Skeletal muscle cell (primary cell): Measurements from ENCODE around the gene FBXL13.
"Not testable (repeated sequence)": the region's sequence is repeated elsewhere in the genome, so short reads cannot be mapped to it uniquely, and the experiment has no call there.

ENCODE experiments used
- DNase-seq: peaks from one replicate; pipeline ENCODE4 v3.0.0-alpha.2; 2010; ENCODE audit warnings: low read depth
- H3K4me3 ChIP-seq: 2 replicates; pipeline ENCODE4 v1.5.1; 2011; ENCODE audit warnings: low read depth, mild to moderate bottlenecking, control low read depth, low read length, moderate library complexity

Gene FBXL13

DNA sequence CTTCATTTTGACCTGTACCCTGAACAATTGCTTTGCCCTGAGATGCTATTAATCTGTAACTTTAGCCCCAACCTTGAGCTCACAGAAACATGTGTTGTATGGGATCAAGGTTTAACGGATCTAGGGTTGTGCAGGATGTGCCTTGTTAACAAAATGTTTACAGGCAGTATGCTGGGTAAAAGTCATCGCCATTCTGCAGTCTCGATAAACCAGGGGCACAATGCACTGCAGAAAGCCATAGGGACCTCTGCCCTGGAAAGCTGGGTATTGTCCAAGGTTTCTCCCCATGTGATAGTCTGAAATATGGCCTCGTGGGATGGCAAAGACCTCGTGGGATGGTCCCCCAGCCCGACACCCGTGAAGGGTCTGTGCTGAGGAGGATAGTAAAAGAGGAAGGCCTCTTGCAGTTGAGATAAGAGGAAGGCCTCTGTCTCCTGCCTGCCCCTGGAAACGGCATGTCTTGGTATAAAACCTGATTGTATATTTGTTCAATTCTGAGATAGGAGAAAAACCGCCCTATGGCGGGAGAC is 236.0 kb downstream of the FBXL13 start:
- not testable (repeated sequence) for DNase-seq, H3K4me3 ChIP-seq

DNA sequence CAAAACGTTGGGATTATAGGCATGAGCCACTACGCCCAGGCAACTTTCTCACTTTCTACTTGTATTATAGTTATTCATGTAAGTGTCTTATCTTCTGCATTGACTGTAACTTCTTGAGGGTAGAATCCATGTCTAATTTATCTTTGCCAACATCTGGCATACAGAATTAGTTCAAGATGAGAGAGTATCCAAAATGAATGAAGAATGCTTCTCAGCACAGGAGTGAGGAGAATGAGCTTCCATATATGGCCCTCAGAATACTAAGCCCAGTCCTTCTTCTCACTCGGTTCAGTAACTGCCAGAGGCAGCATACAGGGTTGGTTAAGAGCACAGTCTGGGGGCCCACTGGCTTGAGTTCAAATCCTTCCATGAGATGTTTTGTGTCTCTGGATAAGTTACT is 236.8 kb downstream of the FBXL13 start:
- DNase-seq, result no peak
- no peak overlapping the region for H3K4me3 ChIP-seq

GRCh38 chr7:102836977-102837376 is 237.6 kb downstream of the FBXL13 start:
- no peak overlapping the region for H3K4me3 ChIP-seq
- DNase-seq, result no peak

DNA sequence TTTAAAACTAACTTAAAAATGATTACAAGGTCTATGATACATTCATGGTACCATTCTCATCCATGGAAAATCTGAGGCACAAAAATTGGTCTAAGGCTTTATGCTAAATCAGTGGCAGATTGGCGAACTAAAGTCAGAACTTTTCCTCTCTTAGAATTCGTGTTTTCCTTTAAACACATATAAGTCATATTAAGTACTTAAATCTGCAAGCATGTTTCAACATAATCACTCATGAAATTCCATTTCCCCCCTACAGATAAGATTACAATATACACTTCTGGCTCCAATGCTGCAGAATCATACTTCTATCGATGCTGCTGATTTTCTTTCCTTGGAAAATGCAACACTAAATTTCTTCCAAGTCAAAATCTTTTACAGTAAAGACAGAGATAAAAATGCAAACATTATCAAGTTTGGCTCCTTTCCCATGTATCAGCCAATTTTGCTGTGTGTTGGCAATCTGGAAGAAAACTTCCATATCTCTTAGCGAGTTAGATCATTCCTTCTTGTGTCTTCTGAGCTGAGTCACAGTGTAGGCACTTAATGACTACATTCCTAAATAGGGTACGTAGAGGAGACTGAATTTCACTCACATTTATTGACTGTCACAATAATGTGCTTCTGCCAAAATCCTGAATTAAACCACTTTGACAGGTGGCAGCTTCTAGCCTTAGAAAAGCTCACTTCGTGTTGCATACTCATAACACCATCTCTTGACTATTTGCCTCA is 238.2 kb downstream of the FBXL13 start:
- DNase-seq, result peak; percentile 66
- H3K4me3 ChIP-seq, result no peak overlapping the region

DNA sequence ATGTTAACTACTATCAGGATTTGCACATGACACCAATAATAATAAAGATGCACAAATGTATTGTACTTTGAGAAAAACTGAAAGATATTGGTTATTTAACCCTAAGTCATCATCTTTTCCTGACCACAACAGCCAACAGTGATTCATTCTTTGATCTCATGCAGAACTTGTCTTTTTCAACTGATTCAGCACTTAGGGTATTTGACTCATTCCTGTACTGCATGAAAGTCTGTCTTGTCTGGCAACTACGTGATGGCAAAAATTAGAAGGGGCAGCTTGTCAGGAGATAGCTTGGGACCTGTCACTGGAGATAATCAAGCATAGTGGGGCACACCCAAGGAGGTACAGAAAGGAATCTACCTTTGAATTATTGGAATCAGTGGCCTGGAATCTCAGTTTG is 239.6 kb downstream of the FBXL13 start:
- no peak overlapping the region for H3K4me3 ChIP-seq
- peak; percentile 73 for DNase-seq

DNA sequence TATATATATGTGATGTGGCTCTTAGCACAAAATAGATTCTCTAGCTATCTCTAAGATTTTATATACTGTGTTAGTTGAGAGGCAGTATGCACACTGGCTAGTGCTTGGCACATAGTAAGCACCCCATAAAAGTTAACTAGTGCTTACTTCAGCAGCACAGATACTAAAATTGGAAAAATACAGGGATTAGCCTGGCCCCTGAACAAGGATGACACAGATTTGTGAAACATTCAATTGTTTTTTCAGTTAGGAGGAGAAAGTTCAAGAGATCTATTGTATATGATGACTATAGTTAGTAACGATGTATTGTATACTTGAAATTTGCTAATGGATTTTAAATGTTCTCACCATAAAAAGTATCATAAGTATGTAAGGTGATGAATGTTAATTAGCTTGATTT is 240.1 kb downstream of the FBXL13 start:
- H3K4me3 ChIP-seq, result no peak overlapping the region
- no peak for DNase-seq

GRCh38 chr7:102833343-102833742 is 241.3 kb downstream of the FBXL13 start:
- no peak for DNase-seq

GRCh38 chr7:102832674-102833073 is 241.9 kb downstream of the FBXL13 start:
- H3K4me3 ChIP-seq, result no peak overlapping the region
- no peak for DNase-seq

More at GRCh38 chr7:102833343-102833742, 241.3 kb downstream of the FBXL13 start:
- no peak overlapping the region for H3K4me3 ChIP-seq

DNA sequence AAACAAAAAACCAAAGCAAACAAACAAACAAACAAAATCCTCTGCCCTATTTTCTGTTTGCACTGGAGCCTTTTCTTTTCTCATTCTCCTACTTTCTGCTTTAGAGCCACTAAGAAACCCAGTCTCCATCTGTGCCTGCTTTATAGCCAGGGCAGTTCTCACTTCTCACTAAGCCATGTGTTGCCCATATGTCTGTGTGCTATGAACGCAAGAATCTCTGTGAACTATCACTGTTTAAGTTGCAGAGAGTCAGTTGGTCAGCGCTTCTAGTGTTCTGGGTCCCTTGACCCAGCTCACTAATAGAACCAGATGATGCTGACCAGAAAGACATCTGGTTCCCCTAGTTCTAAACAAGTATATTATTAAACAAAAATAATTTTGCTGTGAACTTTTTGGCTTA is 244.4 kb downstream of the FBXL13 start:
- H3K4me3 ChIP-seq, result no peak overlapping the region
- no peak for DNase-seq

- H3K4me3 ChIP-seq, result no peak overlapping the region
- no peak for DNase-seq
Measured at GRCh38 chr7:102829075-102829474, 245.5 kb downstream of the FBXL13 start.

DNA sequence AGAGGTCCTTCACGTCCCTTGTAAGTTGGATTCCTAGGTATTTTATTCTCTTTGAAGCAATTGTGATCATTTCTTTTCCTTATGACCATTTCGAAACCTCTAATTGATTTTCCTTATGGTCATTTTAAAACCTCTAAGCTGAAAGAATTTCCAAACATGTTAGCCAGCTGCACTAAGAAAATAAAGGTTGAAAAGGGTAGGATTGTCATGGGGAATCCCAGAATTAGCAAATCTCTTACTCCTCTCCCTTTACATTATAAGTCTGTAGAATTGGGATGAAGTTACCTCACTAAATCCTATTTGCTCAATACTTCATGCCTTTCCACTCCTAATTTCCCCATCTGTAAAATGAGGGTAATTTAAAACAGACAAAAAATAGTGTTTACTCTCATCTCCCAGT is 246.3 kb downstream of the FBXL13 start:
- H3K4me3 ChIP-seq, result no peak overlapping the region
- no peak for DNase-seq

- H3K4me3 ChIP-seq, result no peak overlapping the region
- DNase-seq, result no peak
Measured at GRCh38 chr7:102823390-102824119, 251.0 kb downstream of the FBXL13 start.

DNA sequence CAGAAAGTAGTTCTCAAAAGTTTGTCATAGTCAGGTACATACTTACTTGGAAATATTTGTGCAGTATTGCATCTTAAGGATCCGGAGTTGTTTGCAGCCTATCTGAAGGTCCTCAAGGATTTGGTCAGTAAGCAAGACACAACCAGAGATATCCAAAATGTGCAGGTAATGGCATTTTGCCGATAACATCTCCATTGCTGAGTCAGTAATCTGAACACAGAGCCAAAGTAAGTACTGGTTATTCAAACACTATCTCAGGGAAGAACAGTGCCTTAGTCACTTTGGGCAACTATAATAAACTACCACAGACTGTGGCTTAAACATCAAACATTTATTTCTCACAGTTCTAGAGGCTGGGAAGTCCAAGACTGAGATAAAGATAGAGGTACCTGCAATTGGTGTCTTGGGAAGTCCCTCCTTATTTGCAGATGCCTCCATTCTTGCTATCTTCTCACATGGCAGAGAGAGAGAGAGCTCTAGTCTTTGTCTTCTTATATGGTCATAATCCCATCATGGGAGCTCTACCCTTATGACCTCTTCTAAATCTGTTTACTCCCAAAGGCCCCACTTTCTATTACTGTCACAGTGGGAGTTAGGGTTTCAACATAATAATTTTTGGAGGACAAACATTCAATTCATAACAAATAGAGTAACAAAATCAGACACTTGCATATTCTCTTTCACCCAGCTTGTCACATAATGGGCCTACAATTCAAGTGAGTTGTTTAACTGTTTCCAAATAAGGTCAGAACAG is 252.4 kb downstream of the FBXL13 start:
- H3K4me3 ChIP-seq, result no peak overlapping the region
- DNase-seq, result no peak

GRCh38 chr7:102819151-102819550 is 255.4 kb downstream of the FBXL13 start:
- DNase-seq, result no peak
- no peak overlapping the region for H3K4me3 ChIP-seq

DNA sequence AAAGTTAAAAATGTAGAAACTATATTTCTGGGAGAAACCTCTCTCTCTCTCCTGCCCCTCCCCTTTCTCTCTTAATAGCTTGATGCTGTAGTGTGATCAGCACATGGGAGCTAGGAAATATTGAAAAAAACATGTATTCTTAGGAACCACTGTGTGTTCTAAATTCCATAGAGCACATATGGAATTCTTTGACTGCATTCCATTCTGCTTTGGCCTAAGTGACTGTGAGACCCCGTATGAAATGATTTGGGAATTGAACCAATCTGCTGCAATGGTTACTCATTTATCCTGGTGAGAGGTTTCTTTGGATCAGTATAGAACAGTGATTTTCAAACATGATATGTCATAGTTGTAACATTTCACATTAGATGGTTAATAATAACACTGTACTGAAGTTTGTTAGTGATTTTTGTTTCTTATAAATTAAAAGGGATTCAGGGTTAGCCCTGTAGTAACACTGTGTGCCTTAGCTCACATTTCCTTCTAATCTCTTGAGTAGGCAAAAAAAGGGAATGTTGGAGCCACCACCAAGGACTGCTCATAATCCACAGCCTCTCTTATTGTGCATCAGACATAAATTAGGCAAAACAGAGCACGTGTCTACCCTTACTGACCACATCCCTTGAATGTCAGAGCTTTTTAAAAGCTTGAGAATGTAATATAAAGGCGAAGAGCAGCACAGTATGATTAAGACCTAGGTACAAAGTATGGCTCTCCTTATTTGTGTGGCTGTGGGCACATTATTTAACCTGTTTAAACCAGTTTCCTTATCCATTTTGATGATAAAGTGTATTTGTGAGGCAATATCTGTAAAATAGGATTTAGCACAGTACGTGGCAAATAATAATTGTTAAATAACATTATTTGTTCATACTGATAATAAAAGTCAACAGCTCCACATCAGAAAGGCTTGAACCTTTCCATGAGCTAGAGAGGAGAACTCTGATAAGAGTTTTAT is 256.7 kb downstream of the FBXL13 start:
- H3K4me3 ChIP-seq, result no peak overlapping the region
- DNase-seq, result no peak

- peak; percentile 22 for DNase-seq
- H3K4me3 ChIP-seq, result no peak overlapping the region
Measured at GRCh38 chr7:102814025-102814471, 260.5 kb downstream of the FBXL13 start.

- H3K4me3 ChIP-seq, result no peak overlapping the region
Measured at GRCh38 chr7:102813191-102814024, 261.2 kb downstream of the FBXL13 start.

More at GRCh38 chr7:102813191-102814024, 261.2 kb downstream of the FBXL13 start:
- DNase-seq, result no peak
